Kidney (tissue), 14 donors: Measurements from ENCODE around the gene ZNF362. TPM values are rescaled to one million over a fixed set of nuclear protein-coding genes. Genes with fewer than 3 reads are reported as not detected.

Experiments
- DNase-seq, 5 donors: peaks; one replicate each; pipeline ENCODE4 v3.0.0-alpha.2; 2013 to 2020
- FAIRE-seq: peaks from 2 replicates; lab custom pipeline; 2012; peaks lifted over from hg19 to GRCh38; lab: Jason Lieb, UNC
- H3K27ac ChIP-seq, 2 donors: one replicate each; pipeline ENCODE4 v1.7.0; 2013; ENCODE audit warnings: low read depth in 2 of 2, low read length in 2 of 2, inconsistent platforms in 1 of 2
- H3K27me3 ChIP-seq: one replicate; pipeline ENCODE4 v1.7.1; 2013; ENCODE audit warnings: low read length, inconsistent platforms; ENCODE audit not compliant: control insufficient read depth, insufficient read depth
- H3K36me3 ChIP-seq, 3 donors: one replicate each; pipeline versions ENCODE4 v1.7.0 to v1.7.1; 2013; ENCODE audit warnings: low read length in 3 of 3, control low read depth in 1 of 3, inconsistent platforms in 1 of 3; ENCODE audit not compliant: insufficient read depth in 3 of 3, control insufficient read depth in 2 of 3
- H3K4me1 ChIP-seq, 3 donors: one replicate each; pipeline versions ENCODE4 v1.7.0 to v1.7.1; 2013; ENCODE audit warnings: low read length in 3 of 3, inconsistent platforms in 1 of 3, low read depth in 1 of 3; ENCODE audit not compliant: control insufficient read depth in 2 of 3, insufficient read depth in 2 of 3
- H3K4me3 ChIP-seq, 3 donors: one replicate each; pipeline versions ENCODE4 v1.7.0 to v1.8.1; 2013; ENCODE audit warnings: low read length in 3 of 3, control low read depth in 1 of 3, inconsistent platforms in 1 of 3
- H3K9ac ChIP-seq, 3 donors: one replicate each; pipeline versions ENCODE4 v1.7.0 to v1.7.1; 2013; ENCODE audit warnings: low read length in 3 of 3, control low read depth in 1 of 3, inconsistent platforms in 1 of 3
- H3K9me3 ChIP-seq, 3 donors: one replicate each; pipeline versions ENCODE4 v1.7.0 to v1.7.1; 2013; ENCODE audit warnings: low read length in 3 of 3, control low read depth in 1 of 3, inconsistent platforms in 1 of 3; ENCODE audit not compliant: control insufficient read depth in 2 of 3, insufficient read depth in 1 of 3
- CTCF ChIP-seq: IDR thresholded peaks from 3 replicates; pipeline ENCODE4 v1.5.1; 2012; ENCODE audit warnings: mild to moderate bottlenecking, moderate library complexity, borderline replicate concordance; ENCODE audit not compliant: insufficient read depth; ENCODE audit errors: extremely low read depth
- intact Hi-C: fragments of 100-400 bp; cut with DNase I; formaldehyde crosslinking; loops from one replicate; pipeline ENCODE4 v1.11.1; 2022
- polyA plus RNA-seq: library from polyadenylated mRNA; stranded (reverse); fragments of 350-450 nt; fragmentation: Illumina TruSeq; extraction: RNeasy Lipid Tissue Mini Kit (QIAGEN cat#74804); gene quantifications from one replicate; pipeline ENCODE4 v1.2.3, GENCODE V29; 2014; ENCODE audit warnings: low read depth, low replicate concordance; ENCODE audit not compliant: insufficient read depth
- total RNA-seq: library from RNA; stranded (reverse); fragmentation: NEBNext Ultra II Directional; extraction: Animal tissue kit (Norgen Biotek cat#: 25700); gene quantifications from one replicate; pipeline ENCODE4 v1.2.1, GENCODE V29; 2021
- donor health status: control.
- donor health status: control.
- donor health status: control.
- donor health status: control.
- donor health status: control.
- donor health status: DM: yes; HTN: yes; CAD: no.
- donor health status: Normal renal cell carcinoma (clear cell type).

The ZNF362 gene
- total and polyA plus RNA-seq, 2 donors from 2014 or later, result 17.4 to 36.9 TPM

GRCh38 chr1:33276573-33277298 lies 20.4 kb downstream of the ZNF362 start:
- TF ChIP-seq CTCF, result no peak
- Histone ChIP-seq H3K4me3 (no peak overlapping the region), H3K9me3 (no peaks in the 10 kb centered on the region), H3K36me3 (peaks cover 7 to 25% (median 14%) of the 10 kb centered on the region in 3 donors), H3K4me1 (peaks cover 0 to 12% (median 0%) of the 10 kb centered on the region in 3 donors), H3K27ac (no peak overlapping the region), H3K27me3 (no peaks in the 10 kb centered on the region), H3K9ac (no peak overlapping the region)
- intact Hi-C loops, result no loop called here
- DNase-seq (peak in 1 of 5 donors; percentile 2), FAIRE-seq (no peak)

GRCh38 chr1:33277488-33278084 lies 21.3 kb downstream of the ZNF362 start:
- no peak for TF ChIP-seq CTCF
- no peaks in the 10 kb centered on the region for H3K27me3 ChIP-seq
- no peak overlapping the region for H3K9ac ChIP-seq
- peaks cover 12 to 30% (median 18%) of the 10 kb centered on the region in 3 donors for H3K36me3 ChIP-seq
- no peak overlapping the region for H3K27ac ChIP-seq
- intact Hi-C loops, result no loop called here
- no peak overlapping the region for H3K4me3 ChIP-seq
- H3K9me3 ChIP-seq, result no peaks in the 10 kb centered on the region
- FAIRE-seq (no peak), DNase-seq (no peak)
- H3K4me1 ChIP-seq, result peaks cover 0 to 8% (median 0%) of the 10 kb centered on the region in 3 donors

GRCh38 chr1:33280091-33280661 lies 23.9 kb downstream of the ZNF362 start:
- FAIRE-seq (no peak), DNase-seq (no peak)
- no peak overlapping the region for H3K9ac ChIP-seq
- H3K27ac ChIP-seq, result no peak overlapping the region
- peaks cover 12 to 46% (median 17%) of the 10 kb centered on the region in 3 donors for H3K36me3 ChIP-seq
- intact Hi-C loops, result loop anchor here (10.0 kb wide), 2 partner anchors 155 to 185 kb away; no protein-coding TSS in a partner anchor
- peaks cover 0 to 4% (median 0%) of the 10 kb centered on the region in 3 donors for H3K4me1 ChIP-seq
- no peak for TF ChIP-seq CTCF
- H3K9me3 ChIP-seq, result no peaks in the 10 kb centered on the region
- H3K27me3 ChIP-seq, result no peaks in the 10 kb centered on the region
- H3K4me3 ChIP-seq, result no peak overlapping the region
